Activated naive CD4-positive, alpha-beta T cell treated with Interleukin-2 at 50 U/mL for 16 hours (primary cell): Measurements from ENCODE around the gene VAMP2.
"Not testable (repeated sequence)": the region's sequence is repeated elsewhere in the genome, so short reads cannot be mapped to it uniquely, and the experiment has no call there.

Experiments used
- DNase-seq: peaks from one replicate; pipeline ENCODE4 v3.0.0-alpha.2; 2020

Gene VAMP2

DNA sequence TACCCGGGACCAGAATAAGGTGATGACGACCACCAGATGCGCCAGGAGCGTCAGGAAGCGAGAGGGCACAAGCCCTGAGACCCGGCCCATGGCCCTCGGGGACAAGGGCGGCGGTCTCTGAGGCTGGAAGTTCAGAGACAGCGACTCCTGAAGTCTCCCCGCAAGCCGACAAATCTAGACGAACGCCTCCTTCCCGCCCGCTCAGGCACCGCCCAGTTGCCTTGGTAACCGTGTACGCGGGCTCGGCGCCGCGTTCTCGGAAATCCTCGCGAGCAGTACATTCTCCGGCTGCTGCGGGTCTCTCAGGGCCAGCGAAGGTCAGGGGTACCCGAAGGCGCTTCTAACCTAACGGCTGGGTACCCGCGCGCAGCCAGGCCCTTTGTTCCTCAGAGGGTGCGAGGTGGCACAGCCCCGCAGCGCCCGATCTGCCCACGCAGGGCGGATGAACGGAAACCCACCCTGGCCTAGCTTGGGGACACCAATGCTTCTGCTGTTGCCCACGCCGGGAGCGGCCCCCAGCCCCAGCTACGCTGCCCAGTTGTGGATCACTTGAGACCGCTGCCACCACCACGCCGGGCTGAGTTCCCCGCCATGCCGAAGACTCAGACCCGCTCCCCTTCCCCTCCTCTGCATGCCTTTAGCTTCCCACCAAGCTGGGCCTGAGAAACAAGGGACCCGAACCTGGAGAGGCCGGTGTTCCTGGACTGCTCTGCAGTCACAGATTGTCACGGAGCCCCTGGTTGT, 13.6 kb upstream of the VAMP2 start, which contains the start of gene TMEM107:
Gene TMEM107, minus strand, starts transcription at position 184 of the 744 bp plus-strand sequence. Its CDS starts 94 bp downstream, at position 90.
- peak; percentile 87 for DNase-seq

- no peak for DNase-seq
Measured at GRCh38 chr17:8175795-8176196, 13.0 kb upstream of the VAMP2 start.

DNA sequence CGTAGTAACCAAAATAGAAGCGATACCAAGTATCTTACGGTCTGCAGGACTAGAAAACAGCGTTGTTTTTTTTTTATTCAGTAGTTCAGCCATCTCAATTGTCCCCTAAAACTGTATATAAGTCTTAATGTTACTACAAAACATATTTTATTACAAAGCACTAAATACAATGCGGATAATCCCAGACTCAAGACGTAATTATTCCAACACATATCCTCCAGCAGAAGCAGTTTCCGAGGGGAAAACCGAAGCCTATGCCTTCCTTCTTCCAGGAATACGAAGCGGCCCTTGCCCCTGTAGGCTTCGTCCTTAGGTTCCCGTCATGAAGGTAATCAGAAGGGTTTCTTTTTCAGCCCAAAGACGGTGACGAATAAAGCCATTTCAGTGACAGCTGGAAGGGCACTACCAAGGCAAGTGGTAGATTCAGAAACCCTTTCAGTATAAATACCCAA, 11.1 kb upstream of the VAMP2 start:
- no peak for DNase-seq

DNA sequence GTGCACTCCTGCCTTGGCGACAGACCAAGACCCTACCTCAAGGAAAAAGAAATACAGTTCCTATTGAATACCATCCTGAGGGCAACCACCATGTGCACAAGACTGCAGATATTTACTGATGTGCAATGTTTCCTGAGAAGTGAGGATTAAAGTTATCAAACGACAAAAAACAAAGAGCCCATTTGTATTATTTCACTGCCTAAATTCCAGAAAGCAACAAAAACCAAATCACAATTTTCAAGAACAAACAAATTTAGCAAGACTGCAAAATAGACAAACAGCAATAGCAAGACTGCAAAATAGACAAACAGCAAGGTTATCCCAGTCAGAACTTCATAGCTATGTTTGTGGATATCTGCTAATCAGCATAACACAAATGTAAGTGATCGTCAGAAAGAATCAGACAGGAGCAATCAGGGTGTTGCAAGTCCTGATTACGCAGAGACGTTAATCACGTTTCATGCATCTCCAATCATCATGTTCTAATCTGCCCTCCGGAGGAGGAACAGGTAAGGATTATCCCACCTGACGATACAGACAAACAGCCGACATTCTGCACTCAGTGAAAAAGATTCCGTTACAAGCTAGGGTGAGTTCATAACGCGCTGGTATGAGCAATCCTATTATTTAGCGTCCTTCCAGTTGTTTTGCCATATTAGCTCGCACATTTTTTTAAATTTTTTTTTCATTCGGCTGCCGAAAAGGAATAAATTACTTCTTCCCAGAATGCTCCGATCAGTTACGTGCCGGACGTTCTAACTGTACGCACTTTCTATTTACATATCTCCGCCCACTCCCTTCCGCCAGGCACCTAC, 10.5 kb upstream of the VAMP2 start:
- DNase-seq: peak; percentile 83

- not testable (repeated sequence) for DNase-seq
Measured at GRCh38 chr17:8170186-8170585, 7.4 kb upstream of the VAMP2 start.

DNA sequence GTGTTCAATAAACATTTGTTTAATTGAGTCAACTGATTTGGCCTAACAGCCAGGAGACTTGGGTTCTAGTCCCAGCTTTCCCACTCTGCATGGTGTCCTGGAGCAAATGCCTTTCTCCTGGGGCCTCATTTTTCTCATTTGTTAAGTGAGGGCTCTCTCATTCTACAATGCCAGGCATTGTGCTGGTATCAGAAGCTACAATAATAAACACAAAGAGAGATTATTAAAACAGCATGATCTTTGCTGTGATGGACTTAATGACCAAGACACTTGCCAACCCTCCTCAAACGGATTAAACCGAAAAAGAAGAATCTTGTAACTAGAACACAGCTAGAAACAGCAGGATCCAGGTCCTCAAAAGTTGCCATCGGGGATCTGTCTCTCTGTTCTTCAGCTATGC, 4.8 kb upstream of the VAMP2 start:
- DNase-seq: no peak

DNA sequence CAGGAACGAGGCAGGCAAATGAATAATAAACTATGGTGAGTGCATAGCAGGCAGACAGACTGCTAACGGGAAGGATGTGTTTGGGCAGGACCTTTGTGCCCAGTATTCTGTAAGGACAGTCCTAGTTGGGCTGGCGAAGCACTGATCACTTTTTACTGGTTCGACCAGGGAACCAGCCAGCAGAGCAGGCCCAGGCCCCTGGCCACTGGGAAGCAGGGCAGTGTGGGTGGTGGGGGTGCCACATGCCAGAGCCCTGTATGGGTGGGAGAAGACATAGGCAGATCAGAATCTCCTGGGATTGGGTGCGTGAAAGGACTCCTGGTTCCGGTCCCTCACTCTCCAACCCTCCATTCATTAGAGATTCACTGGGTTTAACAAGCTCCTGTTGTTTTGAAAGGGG, 4.0 kb upstream of the VAMP2 start:
- no peak for DNase-seq

DNA sequence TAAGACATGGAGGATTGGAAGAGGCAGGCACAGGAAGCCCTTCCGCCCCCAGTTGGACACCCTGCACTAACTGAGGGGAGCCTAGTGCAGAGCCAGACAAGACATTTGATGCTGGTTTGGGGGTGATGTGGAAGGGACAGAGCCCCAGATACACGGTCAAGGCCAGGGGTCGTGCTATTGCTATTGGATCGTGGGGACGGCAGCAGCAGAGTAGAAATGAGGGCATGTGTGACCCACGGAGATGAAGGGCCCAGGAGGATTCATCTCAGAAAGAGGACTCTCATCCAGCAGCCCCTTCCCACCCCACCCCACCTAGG, 2.0 kb upstream of the VAMP2 start:
- DNase-seq: no peak

DNA sequence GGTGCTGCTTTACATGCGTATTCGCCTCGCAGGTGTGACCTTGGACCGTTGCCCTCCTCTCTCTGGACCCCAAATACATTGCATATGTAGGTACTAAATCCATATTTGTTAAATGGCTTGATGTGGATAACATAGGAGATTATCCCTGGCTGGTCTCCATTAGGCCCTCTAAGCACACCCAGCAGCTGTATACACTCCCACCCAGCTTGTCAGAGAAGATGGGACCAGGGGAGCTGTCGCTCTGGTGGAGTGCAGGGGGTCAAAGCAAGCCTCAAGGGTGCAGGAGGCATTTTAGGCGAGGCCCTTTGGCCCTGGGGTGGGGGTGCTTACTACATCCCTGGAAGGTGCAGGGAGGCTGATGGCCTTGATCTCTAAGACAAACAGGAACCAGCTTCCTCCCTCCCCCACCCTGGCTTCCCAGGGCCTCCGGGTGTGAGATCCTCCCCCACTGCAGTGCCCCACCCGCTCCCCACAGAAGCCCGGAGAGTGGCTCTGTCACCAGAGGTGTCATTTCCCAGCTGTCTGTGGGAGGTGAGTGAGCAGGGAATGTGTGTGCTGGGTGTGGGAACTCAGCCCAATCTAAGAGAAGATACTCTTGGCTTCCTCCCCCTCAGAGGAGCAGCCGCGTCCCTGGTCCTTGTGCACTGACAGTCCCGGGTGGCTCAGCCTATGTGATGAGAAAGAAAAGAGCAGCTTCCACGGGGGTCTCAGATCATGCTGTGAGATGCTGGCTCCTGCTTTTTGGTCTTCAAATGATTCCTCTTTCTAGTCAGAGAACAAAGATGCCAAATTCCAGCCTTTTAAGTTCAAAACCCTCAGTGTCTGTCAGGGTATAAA, 1.4 kb upstream of the VAMP2 start:
- DNase-seq: peak; percentile 73

DNA sequence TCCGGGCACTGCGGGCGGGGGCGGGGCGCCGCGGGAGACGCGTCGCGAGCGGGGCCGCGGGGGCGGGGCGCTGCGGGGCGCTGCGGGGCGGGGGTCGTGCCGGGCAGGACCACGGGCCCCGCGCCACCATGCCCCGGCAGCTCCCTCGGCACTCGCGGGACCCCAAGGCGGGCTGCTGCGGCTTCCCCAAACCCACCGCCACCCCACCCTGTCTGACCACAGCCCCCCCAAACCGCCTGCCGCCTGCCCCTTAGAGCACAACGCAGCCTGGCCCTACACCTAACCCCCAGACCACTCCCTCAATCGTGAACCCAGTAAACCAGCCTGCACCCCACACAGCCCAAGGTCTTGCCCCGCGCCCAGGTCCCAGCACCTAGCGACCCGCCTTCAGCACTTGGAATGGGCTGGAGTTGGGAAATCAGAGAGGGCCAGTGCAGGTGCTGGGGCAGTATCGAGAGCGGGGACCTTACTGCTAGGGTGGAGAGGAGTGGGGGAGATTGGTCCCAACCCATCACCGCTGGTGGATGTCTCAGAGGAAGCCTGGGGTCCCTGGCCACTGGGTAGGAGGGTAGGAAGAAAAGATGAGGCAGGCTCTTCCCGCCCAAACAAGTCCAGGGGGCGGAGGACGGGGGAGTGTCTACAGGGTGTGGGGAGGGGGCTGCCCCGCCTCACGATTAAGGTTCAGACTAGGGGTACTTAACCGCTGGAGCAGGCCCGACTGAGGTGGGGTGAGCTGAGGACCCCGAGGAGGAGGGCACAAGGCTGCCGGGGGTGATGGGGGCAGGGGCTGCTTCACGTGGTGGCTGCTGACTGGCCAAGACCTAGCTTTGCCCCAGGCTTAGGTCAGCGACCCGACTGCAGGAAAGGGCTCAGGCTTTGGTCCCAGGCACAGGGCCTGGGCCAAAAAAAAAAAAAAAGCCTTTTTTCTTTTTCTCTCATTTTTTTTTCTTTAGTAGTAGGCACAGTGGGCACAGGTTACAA, 539 bp upstream of the VAMP2 start:
- no peak for DNase-seq

GRCh38 chr17:8161289-8162232, 1.2 kb downstream of the VAMP2 start:
- no peak for DNase-seq

- DNase-seq: no peak
Measured at GRCh38 chr17:8160741-8161221, 2.0 kb downstream of the VAMP2 start.

DNA sequence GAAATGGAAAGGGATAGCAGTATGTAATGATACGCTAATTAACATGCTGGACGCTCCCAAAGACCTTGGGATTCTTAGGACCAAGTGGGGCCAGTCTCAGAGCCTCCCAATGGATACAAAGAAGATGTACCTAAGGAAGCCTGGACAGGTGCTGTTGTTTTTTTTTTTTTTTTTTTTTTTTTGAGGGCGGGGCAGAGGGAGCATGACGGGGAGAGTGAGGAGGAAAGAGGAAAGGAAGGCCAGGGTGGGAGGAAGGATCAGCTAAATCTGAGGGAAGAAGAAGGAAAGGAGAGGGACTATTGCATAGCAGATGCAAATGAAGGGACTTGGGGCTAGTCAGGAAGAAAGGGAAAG, 2.5 kb downstream of the VAMP2 start:
- DNase-seq: no peak

DNA sequence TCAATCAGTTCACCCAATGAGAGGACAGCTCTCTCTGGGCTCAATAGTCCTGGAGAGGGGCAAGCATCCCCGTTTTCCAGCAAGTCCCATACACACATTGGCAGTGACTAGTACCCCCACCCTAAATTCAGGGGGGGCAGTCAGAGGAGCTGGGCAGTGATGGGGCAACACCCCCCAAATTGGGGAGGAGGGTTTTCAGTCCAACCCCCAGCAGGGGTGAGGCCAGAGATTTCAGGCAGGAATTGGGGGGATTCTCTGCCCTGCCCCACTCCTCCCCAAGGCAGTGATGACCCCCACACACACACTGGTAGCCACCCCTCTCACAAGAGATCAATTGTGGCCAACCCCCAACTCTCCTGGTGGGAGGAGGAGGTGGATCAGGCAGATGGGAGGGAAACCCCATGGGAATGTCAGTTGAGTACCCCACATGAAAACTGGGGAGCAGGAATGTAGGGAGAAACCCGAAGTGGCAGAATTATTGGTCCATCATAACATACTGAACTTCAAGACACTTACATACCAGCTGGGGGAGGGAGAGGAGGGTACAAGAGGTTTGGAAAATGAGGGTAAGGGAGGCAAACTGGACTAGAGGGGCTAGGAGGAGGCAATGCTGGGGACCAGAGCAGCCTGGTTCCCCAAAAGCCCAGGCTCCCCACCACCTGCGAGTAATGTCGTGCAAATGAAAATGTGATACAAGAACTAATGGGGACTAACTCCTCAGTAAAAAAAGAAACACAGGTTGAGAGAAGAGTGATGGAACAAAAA, 3.1 kb downstream of the VAMP2 start:
- no peak for DNase-seq

DNA sequence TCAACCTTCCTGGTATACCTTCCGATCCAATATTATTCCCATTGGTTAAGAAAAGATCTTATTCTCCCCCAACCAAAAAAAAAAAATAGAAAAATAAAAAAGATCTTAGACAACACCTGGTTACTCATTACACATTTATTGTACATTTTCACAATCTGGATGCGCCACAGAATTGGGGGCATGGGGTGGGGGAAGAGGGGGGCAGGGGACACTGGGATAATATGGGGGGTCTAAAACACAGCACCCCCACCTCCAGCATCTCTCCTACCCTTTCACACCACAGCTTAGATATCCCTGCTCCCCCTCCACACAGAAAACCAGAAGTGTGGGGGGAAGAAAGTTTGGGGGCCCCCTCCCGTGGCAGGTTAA, 3.7 kb downstream of the VAMP2 start:
- no peak for DNase-seq

GRCh38 chr17:8158267-8159031, 4.3 kb downstream of the VAMP2 start:
- DNase-seq: peak; percentile 89

DNA sequence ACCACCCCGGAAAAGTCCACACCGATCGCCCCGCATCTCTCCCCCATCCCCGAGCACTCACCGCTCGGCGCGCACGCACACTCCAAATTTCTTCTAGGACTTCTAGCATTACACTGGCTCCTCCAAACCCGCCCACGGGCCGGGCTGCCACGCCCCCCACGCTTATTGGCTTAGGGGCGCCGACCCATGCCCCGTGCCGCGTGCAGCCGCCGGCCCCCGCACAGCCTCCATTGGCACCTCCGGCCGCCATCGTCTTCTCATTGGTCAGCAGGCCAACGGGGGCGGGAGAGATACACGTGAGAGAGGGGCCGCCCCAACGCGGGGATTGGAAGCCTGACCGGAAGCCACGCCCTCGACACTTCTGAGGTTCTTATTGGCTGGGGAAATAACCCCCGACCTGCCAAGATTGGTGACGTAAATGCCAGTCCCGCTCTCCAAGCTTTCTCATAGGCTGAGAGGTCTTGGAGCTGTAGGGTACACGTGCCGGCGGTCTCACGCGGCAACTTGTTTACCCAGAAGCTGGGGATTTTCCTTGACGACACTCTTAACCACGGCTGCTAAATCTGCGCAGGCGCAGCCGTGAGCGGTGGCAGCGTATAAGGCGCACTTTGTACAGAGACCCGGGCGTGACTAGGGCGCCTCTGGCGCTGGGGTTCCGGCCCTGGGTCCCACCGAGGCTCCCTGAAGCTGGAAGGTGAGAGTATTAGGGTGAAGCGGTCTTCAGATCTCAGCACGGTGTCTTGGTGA, 6.3 kb downstream of the VAMP2 start:
- DNase-seq: peak; percentile 100

DNA sequence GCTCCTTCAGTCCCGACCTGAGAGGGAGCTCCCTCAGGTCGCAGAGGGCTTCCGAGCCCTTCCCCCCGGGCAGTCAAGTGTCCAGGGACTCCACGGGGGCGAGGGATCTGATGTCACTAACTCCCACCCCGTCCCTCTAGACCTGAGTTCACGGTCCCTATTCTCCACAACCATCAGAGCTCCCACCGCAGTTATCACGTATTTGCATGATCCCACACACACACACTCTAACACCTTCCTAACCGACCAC, 6.8 kb downstream of the VAMP2 start:
- no peak for DNase-seq
